Adrenal gland (tissue), 5 donors: ENCODE results near the gene EPC1.

ENCODE experiments used
- POLR2A ChIP-seq, 2 donors: fragments of 450-650 bp; IDR thresholded peaks; one replicate each; pipeline ENCODE4 v1.6.1; 2017; ENCODE audit warnings: antibody characterized with exemption in 2 of 2, mild to moderate bottlenecking in 2 of 2, moderate library complexity in 1 of 2
- TF ChIP-seq, protein P1 (sequence below), 6 experiments: fragments of 450-650 bp in 4 of 6; fragments of 200-600 bp in 2 of 6; sonication (generic) in 1 of 6; IDR thresholded peaks; 1 replicate in 5 of 6; 2 replicates in 1 of 6; pipeline versions ENCODE4 v1.5.1 to v1.8.0; 2016 to 2021; ENCODE audit warnings: antibody characterized with exemption in 6 of 6, mild to moderate bottlenecking in 2 of 6, moderate library complexity in 1 of 6
- donor health status: DM: no; HTN: no; CAD: no.

GRCh38 chr10:32273336-32273735 lies 73.6 kb downstream of the EPC1 start:
- TF ChIP-seq POLR2A (IDR thresholded peaks at IDR 0.05), result no peak
- TF ChIP-seq, protein P1, sequence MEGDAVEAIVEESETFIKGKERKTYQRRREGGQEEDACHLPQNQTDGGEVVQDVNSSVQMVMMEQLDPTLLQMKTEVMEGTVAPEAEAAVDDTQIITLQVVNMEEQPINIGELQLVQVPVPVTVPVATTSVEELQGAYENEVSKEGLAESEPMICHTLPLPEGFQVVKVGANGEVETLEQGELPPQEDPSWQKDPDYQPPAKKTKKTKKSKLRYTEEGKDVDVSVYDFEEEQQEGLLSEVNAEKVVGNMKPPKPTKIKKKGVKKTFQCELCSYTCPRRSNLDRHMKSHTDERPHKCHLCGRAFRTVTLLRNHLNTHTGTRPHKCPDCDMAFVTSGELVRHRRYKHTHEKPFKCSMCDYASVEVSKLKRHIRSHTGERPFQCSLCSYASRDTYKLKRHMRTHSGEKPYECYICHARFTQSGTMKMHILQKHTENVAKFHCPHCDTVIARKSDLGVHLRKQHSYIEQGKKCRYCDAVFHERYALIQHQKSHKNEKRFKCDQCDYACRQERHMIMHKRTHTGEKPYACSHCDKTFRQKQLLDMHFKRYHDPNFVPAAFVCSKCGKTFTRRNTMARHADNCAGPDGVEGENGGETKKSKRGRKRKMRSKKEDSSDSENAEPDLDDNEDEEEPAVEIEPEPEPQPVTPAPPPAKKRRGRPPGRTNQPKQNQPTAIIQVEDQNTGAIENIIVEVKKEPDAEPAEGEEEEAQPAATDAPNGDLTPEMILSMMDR (IDR thresholded peaks at IDR 0.05), result no peak
